SU-DHL-6 (cell line): ENCODE data around the gene CEP135.

Source experiments
- H2AFZ ChIP-seq: fragments of 200-600 bp; sonication (generic); 2 replicates; pipeline ENCODE4 v1.6.1; 2014; ENCODE audit warnings: low read depth, mild to moderate bottlenecking, moderate library complexity, mixed read lengths, antibody characterized with exemption, low read length; ENCODE audit not compliant: severe bottlenecking
- H3F3A ChIP-seq: fragments of 200-600 bp; shearing (Covaris generic); 2 replicates; pipeline ENCODE4 v1.6.0; 2016; ENCODE audit warnings: antibody characterized with exemption, mild to moderate bottlenecking; ENCODE audit not compliant: insufficient read depth
- H3K27ac ChIP-seq: fragments of 200-600 bp; sonication (generic); 2 replicates; pipeline ENCODE4 v1.5.1; 2016; ENCODE audit warnings: low read depth, mild to moderate bottlenecking, low read length, moderate library complexity, mixed read lengths
- H3K27me3 ChIP-seq: fragments of 200-600 bp; sonication (generic), shearing (Covaris generic); 2 replicates; pipeline ENCODE4 v1.6.0; 2014; ENCODE audit warnings: mild to moderate bottlenecking, low read length
- H3K36me3 ChIP-seq: fragments of 200-600 bp; sonication (generic); 2 replicates; pipeline ENCODE4 v1.6.1; 2014; ENCODE audit warnings: mild to moderate bottlenecking, low read length, mixed read lengths
- H3K4me2 ChIP-seq: fragments of 300-600, 200-600 bp; shearing (Covaris generic), sonication (generic); 2 replicates; pipeline ENCODE4 v1.6.0; 2014; ENCODE audit warnings: low read length, low read depth, mild to moderate bottlenecking; ENCODE audit not compliant: poor library complexity, severe bottlenecking
- H3K4me3 ChIP-seq: fragments of 200-600 bp; sonication (generic); 2 replicates; pipeline ENCODE4 v1.5.1; 2014; ENCODE audit warnings: antibody characterized with exemption, low read length, mild to moderate bottlenecking, mixed read lengths; ENCODE audit not compliant: insufficient read depth, poor library complexity, severe bottlenecking
- H3K79me2 ChIP-seq: fragments of 200-600 bp; sonication (generic); 2 replicates; pipeline ENCODE4 v1.6.1; 2014; ENCODE audit warnings: mild to moderate bottlenecking, low read length, moderate library complexity; ENCODE audit not compliant: insufficient read depth
- H3K9ac ChIP-seq: fragments of 200-600 bp; sonication (generic); 2 replicates; pipeline ENCODE4 v1.7.0; 2014; ENCODE audit warnings: mild to moderate bottlenecking, low read length
- H3K9me2 ChIP-seq: fragments of 200-600 bp; sonication (generic); replicated peaks from 2 replicates; pipeline ENCODE4 v1.6.1; 2014; ENCODE audit warnings: low read length; ENCODE audit not compliant: insufficient read depth
- H3K9me3 ChIP-seq: fragments of 200-600 bp; sonication (generic); 2 replicates; pipeline ENCODE4 v1.6.1; 2014; ENCODE audit warnings: low read length, mixed read lengths; ENCODE audit not compliant: insufficient read depth
- H4K20me1 ChIP-seq: fragments of 200-600 bp; sonication (generic); 2 replicates; pipeline ENCODE4 v1.6.1; 2014; ENCODE audit warnings: low read depth, mild to moderate bottlenecking, antibody characterized with exemption, low read length, moderate library complexity, mixed read lengths
- CTCF ChIP-seq: fragments of 200-600 bp; sonication (generic); IDR thresholded peaks from one replicate; pipeline ENCODE4 v1.5.1; 2017; ENCODE audit warnings: antibody characterized with exemption, mild to moderate bottlenecking, low read length, moderate library complexity; ENCODE audit not compliant: insufficient read depth, poor library complexity, severe bottlenecking
- EZH2phosphoT487 ChIP-seq: fragments of 200-600 bp; sonication (generic), shearing (Covaris generic); conservative IDR thresholded peaks from 2 replicates; pipeline ENCODE4 v1.6.1; 2018; ENCODE audit warnings: mild to moderate bottlenecking, antibody characterized with exemption, low read length, moderate library complexity, mixed read lengths

Gene CEP135

GRCh38 chr4:56040842-56041241 is 92.1 kb downstream of the CEP135 start:
- peaks cover 4% of the 10 kb centered on the region; the same call in 1 of the 2 replicates for H3F3A ChIP-seq
- no peaks in the 10 kb centered on the region for H3K9me2 ChIP-seq
- H3K36me3 ChIP-seq = no peaks in the 10 kb centered on the region
- no peak overlapping the region for H2AFZ ChIP-seq
- H4K20me1 ChIP-seq = no peaks in the 10 kb centered on the region
- H3K9ac ChIP-seq = no peak overlapping the region
- H3K9me3 ChIP-seq = no peaks in the 10 kb centered on the region
- H3K27me3 ChIP-seq = no peaks in the 10 kb centered on the region
- no peak overlapping the region for H3K4me3 ChIP-seq
- no peak for TF ChIP-seq CTCF
- no peak for TF ChIP-seq EZH2phosphoT487
- no peaks in the 10 kb centered on the region for H3K79me2 ChIP-seq
- H3K27ac ChIP-seq = no peak overlapping the region
- H3K4me2 ChIP-seq = no peak overlapping the region

GRCh38 chr4:56042225-56042624 is 93.5 kb downstream of the CEP135 start:
- Histone ChIP-seq H3K9ac (no peak overlapping the region), H3K9me3 (no peaks in the 10 kb centered on the region), H3K27me3 (no peaks in the 10 kb centered on the region), H3K4me2 (no peak overlapping the region), H3K9me2 (no peaks in the 10 kb centered on the region), H2AFZ (no peak overlapping the region), H3K36me3 (no peaks in the 10 kb centered on the region), H3F3A (peaks cover 4% of the 10 kb centered on the region; the same call in 1 of the 2 replicates), H4K20me1 (no peaks in the 10 kb centered on the region), H3K4me3 (no peak overlapping the region), H3K27ac (no peak overlapping the region), H3K79me2 (no peaks in the 10 kb centered on the region)
- no peak for TF ChIP-seq CTCF
- no peak for TF ChIP-seq EZH2phosphoT487

DNA sequence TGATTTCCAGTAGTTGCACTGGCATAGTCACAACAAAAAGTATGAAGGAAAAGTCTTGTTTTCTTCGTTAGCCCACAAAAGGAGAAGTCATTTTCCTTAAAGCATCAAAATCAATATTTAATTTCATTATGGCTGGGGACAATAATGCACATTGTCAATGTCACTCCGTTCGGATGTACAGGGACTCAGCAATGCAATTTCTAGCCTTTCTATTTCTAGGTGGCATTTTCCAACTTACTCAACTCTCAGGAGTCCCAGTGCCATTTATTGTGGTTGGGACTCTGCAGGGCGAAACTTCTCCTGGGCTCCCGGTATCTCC is 99.6 kb downstream of the CEP135 start:
- Histone ChIP-seq H2AFZ (peak overlapping the region; percentile 97), H3K9ac (peak overlapping the region; percentile 74), H4K20me1 (no peaks in the 10 kb centered on the region), H3F3A (no peaks in the 10 kb centered on the region; the same call in 1 of the 2 replicates), H3K4me2 (peak overlapping the region; percentile 67), H3K27me3 (no peaks in the 10 kb centered on the region), H3K9me2 (no peaks in the 10 kb centered on the region), H3K27ac (no peak overlapping the region), H3K36me3 (no peaks in the 10 kb centered on the region), H3K4me3 (peak overlapping the region; percentile 62), H3K79me2 (no peaks in the 10 kb centered on the region), H3K9me3 (no peaks in the 10 kb centered on the region)
- TF ChIP-seq EZH2phosphoT487 (no peak), CTCF (no peak)
